ENCODE data around the gene WWOX. TPM values are rescaled to one million over a fixed set of nuclear protein-coding genes. Genes with fewer than 3 reads are reported as not detected.

WWOX gene
- total RNA-seq, 1 experiment from 2014 or later, result 79.9 TPM

GRCh38 chr16:79008036-79008868 lies 908.8 kb downstream of the WWOX start:
- POLR2A ChIA-PET (ENCODE audit: low non-redundant PET), result no interaction called here
- no peaks in the 10 kb centered on the region for H3K9me3 ChIP-seq (ENCODE audit: low read depth, low read length, poor library complexity, severe bottlenecking)

GRCh38 chr16:79008869-79009179 lies 909.4 kb downstream of the WWOX start:
- no peaks in the 10 kb centered on the region for H3K36me3 ChIP-seq (ENCODE audit: insufficient read depth, low read length, poor library complexity, severe bottlenecking)
- no peak overlapping the region for H3K4me3 ChIP-seq (ENCODE audit: low read depth, low read length, poor library complexity, severe bottlenecking)
- TF ChIP-seq CTCF (conservative IDR thresholded peaks at IDR 0.05; ENCODE audit: low read depth, low read length), result no peak
- TF ChIP-seq EZH2 (IDR thresholded peaks at IDR 0.05; ENCODE audit: borderline replicate concordance, low read depth, low read length, poor library complexity, severe bottlenecking), result no peak
- H3K27ac ChIP-seq (ENCODE audit: low read depth, low read length, poor library complexity, severe bottlenecking), result no peak overlapping the region
- no peaks in the 10 kb centered on the region for H3K27me3 ChIP-seq (replicated peaks; ENCODE audit: insufficient read depth, low read depth, low read length, poor library complexity)
- no peak for DNase-seq (ENCODE audit: low spot score)
- H3K9me3 ChIP-seq (ENCODE audit: low read depth, low read length, poor library complexity, severe bottlenecking), result no peaks in the 10 kb centered on the region
- ChIA-PET POLR2A (ENCODE audit: low non-redundant PET) (no interaction called here), CTCF (no interaction called here)
- BruUV-seq (replicated peaks), result no TSS peak
- intact Hi-C loops (cut with micrococcal nuclease; ENCODE audit: unreplicated experiment), result no loop called here
- no peaks in the 10 kb centered on the region for H3K4me1 ChIP-seq (ENCODE audit: insufficient read depth, low read length, poor library complexity, severe bottlenecking)

More at GRCh38 chr16:79008036-79008868, 908.8 kb downstream of the WWOX start:
- H3K4me3 ChIP-seq (ENCODE audit: low read depth, low read length, poor library complexity, severe bottlenecking), result no peak overlapping the region
- intact Hi-C loops (cut with micrococcal nuclease; ENCODE audit: unreplicated experiment), result no loop called here
- TF ChIP-seq EZH2 (IDR thresholded peaks at IDR 0.05; ENCODE audit: borderline replicate concordance, low read depth, low read length, poor library complexity, severe bottlenecking) (no peak), CTCF (conservative IDR thresholded peaks at IDR 0.05; ENCODE audit: low read depth, low read length) (no peak)
- no TSS peak for BruUV-seq (replicated peaks)
- no peaks in the 10 kb centered on the region for H3K27me3 ChIP-seq (replicated peaks; ENCODE audit: insufficient read depth, low read depth, low read length, poor library complexity)
- CTCF ChIA-PET, result no interaction called here
- DNase-seq (ENCODE audit: low spot score), result no peak
- H3K36me3 ChIP-seq (ENCODE audit: insufficient read depth, low read length, poor library complexity, severe bottlenecking), result no peaks in the 10 kb centered on the region
- H3K27ac ChIP-seq (ENCODE audit: low read depth, low read length, poor library complexity, severe bottlenecking), result no peak overlapping the region
- H3K4me1 ChIP-seq (ENCODE audit: insufficient read depth, low read length, poor library complexity, severe bottlenecking), result no peaks in the 10 kb centered on the region

GRCh38 chr16:79009896-79010295 lies 910.4 kb downstream of the WWOX start:
- no TSS peak for BruUV-seq (replicated peaks)
- no peaks in the 10 kb centered on the region for H3K36me3 ChIP-seq (ENCODE audit: insufficient read depth, low read length, poor library complexity, severe bottlenecking)
- TF ChIP-seq CTCF (conservative IDR thresholded peaks at IDR 0.05; ENCODE audit: low read depth, low read length), result no peak
- no peak for TF ChIP-seq EZH2 (IDR thresholded peaks at IDR 0.05; ENCODE audit: borderline replicate concordance, low read depth, low read length, poor library complexity, severe bottlenecking)
- H3K9me3 ChIP-seq (ENCODE audit: low read depth, low read length, poor library complexity, severe bottlenecking), result no peaks in the 10 kb centered on the region
- no peaks in the 10 kb centered on the region for H3K27me3 ChIP-seq (replicated peaks; ENCODE audit: insufficient read depth, low read depth, low read length, poor library complexity)
- ChIA-PET POLR2A (ENCODE audit: low non-redundant PET) (no interaction called here), CTCF (no interaction called here)
- no peak for DNase-seq (ENCODE audit: low spot score)
- no peak overlapping the region for H3K27ac ChIP-seq (ENCODE audit: low read depth, low read length, poor library complexity, severe bottlenecking)
- intact Hi-C loops (cut with micrococcal nuclease; ENCODE audit: unreplicated experiment), result no loop called here
- no peak overlapping the region for H3K4me3 ChIP-seq (ENCODE audit: low read depth, low read length, poor library complexity, severe bottlenecking)
- no peaks in the 10 kb centered on the region for H3K4me1 ChIP-seq (ENCODE audit: insufficient read depth, low read length, poor library complexity, severe bottlenecking)

Data from A673 (cell line).